Measurements from ENCODE around the gene TBL3.
A peak's percentile ranks its signal among the peaks of the same experiment; 100 is the strongest.

Gene TBL3

GRCh38 chr16:2016407-2016922 lies 44.6 kb downstream of the TBL3 start:
- no peak for DNase-seq (ENCODE audit: low read depth)

- no peak for DNase-seq (ENCODE audit: low read depth)
These were observed 47.7 kb downstream of the TBL3 start, which contains the start of gene NPW for GRCh38 chr16:2019518-2019920. NPW (plus strand) TSS chr16:2019785.

- no peak for DNase-seq (ENCODE audit: low read depth)
These were observed 48.3 kb downstream of the TBL3 start for GRCh38 chr16:2019921-2020831.

GRCh38 chr16:2022723-2023091 lies 50.9 kb downstream of the TBL3 start:
- no peak for DNase-seq (ENCODE audit: low read depth)

- peak; percentile 92 for DNase-seq (ENCODE audit: low read depth)
These were observed 51.5 kb downstream of the TBL3 start for GRCh38 chr16:2023092-2024031.

GRCh38 chr16:2024032-2024420 lies 52.2 kb downstream of the TBL3 start:
- DNase-seq (ENCODE audit: low read depth), result no peak

- DNase-seq (ENCODE audit: low read depth), result no peak
These were observed 53.4 kb downstream of the TBL3 start for GRCh38 chr16:2025251-2025650.

GRCh38 chr16:2025878-2026460 lies 54.1 kb downstream of the TBL3 start:
- DNase-seq (ENCODE audit: low read depth), result no peak

GRCh38 chr16:2026461-2027023 lies 54.7 kb downstream of the TBL3 start, which contains the start of gene NHERF2:
NHERF2 (plus strand) TSS chr16:2026902; CDS start chr16:2027006, 104 bp downstream.
- no peak for DNase-seq (ENCODE audit: low read depth)

- DNase-seq (ENCODE audit: low read depth), result no peak
These were observed 55.5 kb downstream of the TBL3 start for GRCh38 chr16:2027024-2028010.

GRCh38 chr16:2028146-2028545 lies 56.3 kb downstream of the TBL3 start:
- DNase-seq (ENCODE audit: low read depth), result no peak

GRCh38 chr16:2028620-2029220 lies 56.9 kb downstream of the TBL3 start:
- no peak for DNase-seq (ENCODE audit: low read depth)

- no peak for DNase-seq (ENCODE audit: low read depth)
These were observed 57.5 kb downstream of the TBL3 start for GRCh38 chr16:2029350-2029749.

- no peak for DNase-seq (ENCODE audit: low read depth)
These were observed 58.2 kb downstream of the TBL3 start for GRCh38 chr16:2030036-2030435.

- DNase-seq (ENCODE audit: low read depth), result no peak
These were observed 59.3 kb downstream of the TBL3 start for GRCh38 chr16:2031081-2031577.

Data from stimulated activated CD8-positive, alpha-beta memory T cell treated with anti-CD3 and anti-CD28 coated beads, Interleukin-15, amount 100 ng/mL, for 1 hour (primary cell).